HG02981 (cell line): Measurements from ENCODE around the gene PLEKHH2.

ENCODE experiments used
- ATAC-seq: cut with Tn5 transposase; IDR thresholded peaks from one replicate; pipeline ENCODE4 v1.9.1; 2021; ENCODE audit warnings: mild to moderate bottlenecking, moderate library complexity; ENCODE audit not compliant: unreplicated experiment

Gene PLEKHH2

DNA sequence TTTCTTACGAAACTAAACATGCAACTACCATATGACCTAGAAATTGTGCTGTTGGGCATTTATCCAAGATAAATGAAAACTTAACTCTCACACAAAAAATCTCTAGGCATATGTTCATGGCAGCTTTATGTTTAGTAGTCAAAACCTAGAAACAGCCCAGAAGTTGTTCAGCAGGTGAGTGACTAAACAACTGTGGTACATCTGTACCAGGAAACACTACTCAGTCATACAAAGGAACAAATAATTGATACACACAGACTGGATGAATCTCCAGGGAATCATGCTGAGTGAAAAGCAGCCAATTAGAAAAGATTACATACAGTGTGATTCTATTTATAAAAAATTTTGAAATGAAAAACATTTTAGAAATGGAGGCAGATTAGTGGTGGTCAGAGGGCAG lies 166.1 kb downstream of the PLEKHH2 start:
- no peak for ATAC-seq

DNA sequence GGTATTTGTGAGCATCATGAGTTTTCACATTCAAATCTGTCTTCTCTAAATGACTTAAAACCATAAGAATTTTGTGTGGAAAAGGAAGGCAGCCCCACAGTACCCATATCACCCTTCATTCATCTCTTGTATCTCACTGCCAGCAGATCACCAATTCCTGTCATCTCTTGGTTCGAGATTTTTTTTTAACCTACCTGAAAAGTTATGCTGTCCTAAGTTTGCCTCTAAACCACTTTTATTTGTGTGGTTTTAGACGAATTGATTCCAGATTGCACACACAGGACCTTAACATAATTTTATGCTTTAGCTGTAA lies 169.6 kb downstream of the PLEKHH2 start:
- ATAC-seq: no peak

DNA sequence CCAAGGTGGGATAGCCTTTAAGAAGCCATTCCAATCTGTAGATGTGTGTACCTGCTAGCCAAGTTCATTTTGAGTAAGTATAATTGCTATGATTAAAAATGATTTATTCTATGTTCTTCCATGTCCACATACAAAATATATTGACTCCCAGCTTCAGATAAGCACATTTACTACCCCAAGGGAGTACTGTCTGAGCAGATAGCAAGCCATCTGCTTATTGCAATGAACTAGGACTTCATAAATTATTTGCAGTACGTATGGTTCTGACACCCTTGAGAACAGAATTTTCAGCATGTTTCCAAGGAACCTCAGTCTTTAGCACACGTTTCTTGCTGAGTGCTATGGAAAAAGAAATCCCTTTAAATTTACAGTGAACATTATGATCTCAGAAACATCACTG lies 173.4 kb downstream of the PLEKHH2 start:
- no peak for ATAC-seq

- no peak for ATAC-seq
Observed at GRCh38 chr2:43810888-43811287, 173.8 kb downstream of the PLEKHH2 start.

GRCh38 chr2:43812006-43812405 lies 174.9 kb downstream of the PLEKHH2 start:
- ATAC-seq: no peak

- no peak for ATAC-seq
Observed at GRCh38 chr2:43812947-43813346, 175.9 kb downstream of the PLEKHH2 start.

DNA sequence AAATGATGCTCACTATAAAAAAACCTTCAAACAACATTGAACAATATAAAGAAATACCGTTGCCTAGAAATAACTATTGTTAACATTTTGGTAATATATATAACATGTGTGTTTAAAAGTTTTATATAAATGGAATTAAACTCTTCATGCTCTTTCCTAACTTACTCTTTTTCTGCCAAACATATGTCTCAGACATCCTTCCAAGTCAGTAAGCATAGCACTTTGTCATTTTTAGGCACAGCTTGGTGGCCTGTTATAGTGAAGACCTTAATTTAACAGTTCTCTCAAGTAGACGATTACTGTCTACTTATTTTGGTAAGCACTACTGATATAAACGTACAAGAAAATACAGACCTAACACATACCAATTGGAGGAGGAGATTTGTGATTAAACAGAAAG lies 177.7 kb downstream of the PLEKHH2 start:
- no peak for ATAC-seq
